Omental fat pad (tissue), 4 donors: ENCODE measurements around the gene METTL9. TPM values are rescaled to one million over a fixed set of nuclear protein-coding genes. Genes with fewer than 3 reads are reported as not detected.

Experiments used
- ATAC-seq: fragments of 150-250 bp; one replicate; pipeline ENCODE4 v1.9.1; 2016; ENCODE audit warnings: mild to moderate bottlenecking, moderate library complexity; ENCODE audit not compliant: low FRiP score
- DNase-seq: peaks from one replicate; pipeline ENCODE4 v3.0.0-alpha.2; 2019; ENCODE audit warnings: low spot score
- CTCF ChIP-seq, 3 donors: fragments of 450-650 bp; IDR thresholded peaks; one replicate each; pipeline ENCODE4 v1.5.1; 2016 to 2017; ENCODE audit warnings: antibody characterized with exemption in 3 of 3, mild to moderate bottlenecking in 3 of 3, moderate library complexity in 2 of 3
- total RNA-seq, 4 donors: library from RNA; depleted of rRNA; stranded (reverse); fragments of >200 nt; gene quantifications; one replicate each; pipeline ENCODE4 v1.1.0, GENCODE V29; 2016

METTL9 gene
- total RNA-seq, 4 donors from 2014 or later, result 98.9 to 195 (median 114) TPM

GRCh38 chr16:21654881-21655280 is 55.5 kb downstream of the METTL9 start:
- no peak for ATAC-seq
- TF ChIP-seq CTCF (IDR thresholded peaks at IDR 0.05), result no peak

GRCh38 chr16:21656795-21657768 is 57.7 kb downstream of the METTL9 start:
- no peak for DNase-seq
- ATAC-seq, result no peak
- no peak for TF ChIP-seq CTCF (IDR thresholded peaks at IDR 0.05)

More at GRCh38 chr16:21654881-21655280, 55.5 kb downstream of the METTL9 start:
- no peak for DNase-seq

- no peak for DNase-seq
- no peak for ATAC-seq
- no peak for TF ChIP-seq CTCF (IDR thresholded peaks at IDR 0.05)
These were observed 59.7 kb downstream of the METTL9 start for GRCh38 chr16:21659124-21659523.

GRCh38 chr16:21663889-21664647 is 64.7 kb downstream of the METTL9 start, which contains the start of gene OTOA:
TSS of gene OTOA (plus strand) at chr16:21663968. CDS start at chr16:21678515, 14,547 bp downstream.
- TF ChIP-seq CTCF (IDR thresholded peaks at IDR 0.05), result no peak
- DNase-seq, result no peak
- ATAC-seq, result no peak

- DNase-seq, result no peak
- ATAC-seq, result no peak
- no peak for TF ChIP-seq CTCF (IDR thresholded peaks at IDR 0.05)
These were observed 65.6 kb downstream of the METTL9 start for GRCh38 chr16:21664801-21665492.

- DNase-seq, result no peak
- no peak for ATAC-seq
- TF ChIP-seq CTCF (IDR thresholded peaks at IDR 0.05), result no peak
These were observed 67.4 kb downstream of the METTL9 start for GRCh38 chr16:21666772-21667171.
